ENCODE results near the gene XRN2.

The XRN2 gene

DNA sequence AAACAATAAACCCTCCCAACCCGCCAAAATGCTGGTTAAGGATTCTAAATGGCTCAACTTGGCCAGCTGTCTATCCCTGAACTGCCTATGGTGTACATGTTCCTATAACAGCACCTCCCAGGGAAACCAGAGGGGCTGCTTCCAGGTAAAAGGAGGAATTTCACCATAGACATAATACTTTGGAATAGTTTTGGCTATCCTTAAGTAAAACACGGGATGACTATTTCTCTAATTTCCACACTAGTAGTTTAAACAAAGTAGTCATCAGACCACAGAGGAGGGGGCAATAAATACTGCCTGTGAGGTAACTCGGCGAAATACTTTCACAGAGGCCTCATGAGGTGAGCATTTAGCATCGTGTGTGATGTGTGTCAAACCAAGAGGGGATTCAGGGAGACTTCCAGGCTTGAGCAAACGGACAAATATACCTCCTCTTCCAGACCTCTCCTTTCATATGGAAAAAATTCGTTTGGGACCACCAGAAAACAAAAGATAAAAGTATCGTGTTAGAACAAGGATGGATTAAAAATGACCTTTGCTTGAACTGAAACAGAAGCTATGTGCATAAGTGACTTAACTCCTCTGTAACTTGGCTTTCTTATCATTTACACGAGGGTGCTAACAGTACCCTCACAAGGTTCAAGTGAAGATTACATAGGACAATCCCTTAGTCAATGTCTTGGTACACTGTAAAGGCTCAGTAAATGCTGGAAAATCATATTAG, 1.0 kb upstream of the XRN2 start:
- no peak for DNase-seq

DNA sequence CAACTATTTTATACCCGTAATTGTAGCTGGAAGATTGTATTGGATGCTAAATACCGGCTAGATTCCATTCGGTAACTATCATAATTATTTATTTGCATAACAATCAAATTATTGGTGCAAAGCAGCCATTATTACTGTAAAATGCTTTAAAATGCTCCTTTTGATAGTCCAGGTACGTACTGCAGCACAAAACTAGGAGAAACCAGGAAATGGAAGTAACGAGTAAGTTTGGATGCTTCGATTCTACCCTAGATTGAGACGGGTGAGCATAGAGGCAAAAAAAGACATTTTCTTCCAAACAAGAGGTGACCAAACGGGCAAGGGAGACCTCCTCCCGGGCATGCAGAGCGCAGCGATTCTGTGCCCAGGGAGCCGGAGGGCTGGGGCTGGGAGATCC, 469 bp upstream of the XRN2 start:
- no peak for DNase-seq

GRCh38 chr20:21303872-21304586, 898 bp downstream of the XRN2 start:
- peak; percentile 52 to 91 (median 74) for DNase-seq

- DNase-seq, result no peak
Observed at GRCh38 chr20:21308340-21308739, 5.2 kb downstream of the XRN2 start.

DNA sequence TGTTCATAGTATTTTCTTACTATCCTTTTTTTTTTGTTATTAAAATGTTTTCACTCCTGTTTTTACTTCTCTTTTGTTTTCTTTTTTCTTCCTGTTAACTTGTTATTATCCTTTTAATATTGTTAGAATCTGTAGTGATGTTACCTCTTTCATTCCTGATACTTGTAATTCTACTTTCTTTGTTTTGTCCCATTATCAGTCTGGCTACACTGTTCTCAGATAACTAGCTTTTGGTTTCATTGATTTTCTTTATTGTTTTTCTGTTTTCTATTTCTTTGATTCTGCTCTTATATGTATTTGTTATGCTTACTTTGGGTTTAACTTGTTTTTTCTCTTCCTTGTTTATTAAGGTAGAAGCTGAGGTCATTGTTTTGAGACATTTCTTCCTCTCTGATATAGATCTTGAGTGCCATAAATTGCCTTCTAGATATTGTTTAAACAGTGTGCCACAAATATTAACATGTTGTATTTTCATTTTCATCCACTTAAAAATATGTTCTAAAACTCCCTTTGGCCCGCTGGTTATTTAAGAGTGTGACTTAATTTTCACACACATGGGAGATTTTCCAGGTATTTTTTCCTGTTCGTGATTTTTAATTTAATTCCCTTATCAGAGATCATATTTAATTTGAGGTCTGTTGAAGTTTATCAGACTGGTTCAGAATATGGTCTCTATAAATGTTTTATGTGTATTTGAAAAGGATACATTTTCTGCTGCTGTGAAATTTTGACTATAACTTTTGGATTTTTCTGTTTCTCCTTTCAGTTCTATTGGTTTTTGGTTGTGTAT, 6.7 kb downstream of the XRN2 start:
- DNase-seq, result no peak

DNA sequence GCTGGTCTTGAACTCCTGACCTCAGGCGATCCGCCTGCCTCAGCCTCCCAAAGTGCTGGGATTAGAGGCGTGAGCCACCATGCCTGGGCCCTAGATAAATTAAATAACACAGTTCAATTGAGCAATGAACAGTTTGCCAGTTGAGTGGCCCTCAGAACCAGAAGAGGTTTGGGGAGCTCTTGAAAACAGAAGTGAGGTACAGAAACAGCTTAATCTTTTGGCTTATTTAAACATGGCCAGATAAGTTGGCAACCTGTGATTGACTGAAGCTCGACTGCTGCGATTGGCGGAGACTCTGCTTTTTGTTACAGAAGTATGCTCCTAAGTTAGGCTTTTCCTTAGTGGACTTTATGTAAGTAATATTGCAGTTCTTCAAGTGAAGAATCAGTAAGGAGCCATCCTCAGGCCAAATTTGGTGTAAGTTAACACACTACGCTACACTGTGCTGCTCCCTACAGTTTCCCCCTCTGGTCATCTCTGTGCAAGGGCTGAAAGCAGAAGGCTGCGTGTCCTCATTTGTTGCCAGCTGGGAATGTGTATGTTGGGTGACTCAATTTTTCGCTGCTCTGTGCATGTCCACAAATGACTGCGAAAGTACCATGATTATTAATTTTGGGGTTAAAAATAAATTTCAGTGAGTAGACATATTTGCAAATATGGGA, 9.8 kb downstream of the XRN2 start:
- peak in 2 of 4 experiments; percentile 19 to 26 for DNase-seq

GRCh38 chr20:21315138-21315537, 12.0 kb downstream of the XRN2 start:
- peak; percentile 76 to 92 (median 84) for DNase-seq

DNA sequence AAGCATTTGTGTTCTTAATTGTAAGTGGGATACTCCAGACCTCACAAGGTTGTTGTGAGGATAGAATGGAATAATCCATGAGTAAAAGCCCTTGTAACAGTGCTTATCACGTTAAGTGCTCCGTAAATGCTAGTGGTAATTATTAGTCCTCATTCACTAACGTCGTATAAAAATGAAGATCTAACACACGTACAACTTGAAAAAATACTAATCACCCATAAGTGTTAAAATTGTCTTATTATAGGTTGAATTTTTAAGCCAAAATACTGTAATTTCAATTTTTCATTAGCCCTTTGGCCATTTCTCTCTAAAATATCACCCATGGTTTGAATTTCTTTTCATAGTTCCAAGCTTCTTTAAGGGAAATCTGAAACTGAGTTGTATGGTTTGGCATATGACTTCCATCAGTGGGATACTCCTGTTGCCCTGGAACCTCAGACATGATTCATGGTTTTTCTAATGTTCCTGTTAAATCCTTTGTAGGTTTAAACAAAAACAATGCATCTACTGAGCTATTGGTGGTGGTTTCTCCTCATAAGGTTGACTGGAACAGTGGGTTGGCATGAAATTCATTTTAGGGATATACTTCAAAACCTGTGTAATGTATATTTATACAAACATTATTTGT, 19.1 kb downstream of the XRN2 start:
- no peak for DNase-seq

GRCh38 chr20:21322921-21323331, 19.8 kb downstream of the XRN2 start:
- DNase-seq, result peak in 3 of 4 experiments; percentile 10 to 15 (median 14)

DNA sequence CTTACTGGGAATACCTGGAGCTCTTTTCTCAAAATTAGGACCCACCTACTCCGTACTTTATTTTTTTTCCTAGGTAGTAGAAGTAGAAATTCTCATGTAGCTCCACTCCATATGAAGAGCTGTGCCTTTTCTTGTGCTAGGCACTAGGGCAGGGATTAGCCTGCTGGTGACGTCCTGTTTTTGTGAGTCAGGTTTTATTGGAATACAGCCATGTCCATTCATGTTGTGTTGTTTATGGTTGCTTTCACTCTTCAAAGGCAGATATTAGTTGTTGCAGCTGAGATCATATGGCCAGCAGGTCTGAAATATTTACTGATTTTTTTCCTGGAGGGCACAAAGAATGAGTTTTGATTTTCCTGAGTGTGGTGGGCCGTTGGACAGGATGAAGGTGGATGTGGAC, 20.5 kb downstream of the XRN2 start:
- peak; percentile 25 to 57 (median 27) for DNase-seq

DNA sequence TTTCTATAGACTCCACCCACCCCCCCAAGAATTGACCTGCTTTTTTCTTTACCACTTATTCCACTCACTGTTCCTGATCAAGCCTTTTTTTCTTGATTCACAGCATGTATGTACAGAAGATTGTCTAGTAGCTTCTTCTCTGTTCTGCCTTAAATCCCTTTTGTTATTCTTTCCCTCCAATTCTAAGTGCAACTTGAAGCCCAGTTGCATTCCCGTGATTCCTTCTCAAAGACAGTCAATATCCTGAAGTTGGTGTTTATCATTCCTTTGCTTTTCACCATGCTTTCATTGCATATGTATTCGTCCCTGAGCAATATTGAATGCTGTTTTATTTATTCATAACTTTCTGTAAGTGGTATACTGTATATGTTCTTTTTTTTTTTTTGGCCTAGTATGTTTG, 21.0 kb downstream of the XRN2 start:
- DNase-seq, result no peak

GRCh38 chr20:21325296-21325695, 22.2 kb downstream of the XRN2 start:
- peak in 2 of 4 experiments; percentile 77 to 79 for DNase-seq

GRCh38 chr20:21326700-21327099, 23.6 kb downstream of the XRN2 start:
- DNase-seq, result peak in 2 of 4 experiments; percentile 30 to 39

GRCh38 chr20:21336455-21337151, 33.5 kb downstream of the XRN2 start:
- DNase-seq, result no peak

- DNase-seq, result no peak
Observed at GRCh38 chr20:21338291-21338690, 35.2 kb downstream of the XRN2 start.

DNA sequence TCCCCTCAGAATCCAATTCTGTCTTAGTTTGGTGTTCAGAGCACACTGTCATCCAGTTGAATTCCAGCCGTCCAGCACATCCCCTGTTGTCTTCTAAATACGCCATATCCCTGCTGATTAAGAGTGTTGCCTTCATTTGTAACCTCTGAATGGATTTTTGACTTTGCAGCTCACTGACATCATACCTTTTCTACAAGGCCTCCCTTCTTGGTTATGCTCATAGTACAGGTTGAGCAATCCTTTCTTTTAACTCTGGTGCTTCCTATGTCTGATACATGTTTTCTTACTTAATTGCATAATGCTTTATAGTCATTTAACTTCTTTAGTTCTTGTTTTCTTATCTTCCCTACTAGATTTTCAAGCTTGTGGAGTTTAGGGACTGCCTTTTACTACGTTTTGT, 36.4 kb downstream of the XRN2 start:
- DNase-seq, result peak in 2 of 4 experiments; percentile 28 to 52

- no peak for DNase-seq
Observed at GRCh38 chr20:21340991-21341697, 38.0 kb downstream of the XRN2 start.

GRCh38 chr20:21342656-21343345, 39.7 kb downstream of the XRN2 start:
- no peak for DNase-seq

DNA sequence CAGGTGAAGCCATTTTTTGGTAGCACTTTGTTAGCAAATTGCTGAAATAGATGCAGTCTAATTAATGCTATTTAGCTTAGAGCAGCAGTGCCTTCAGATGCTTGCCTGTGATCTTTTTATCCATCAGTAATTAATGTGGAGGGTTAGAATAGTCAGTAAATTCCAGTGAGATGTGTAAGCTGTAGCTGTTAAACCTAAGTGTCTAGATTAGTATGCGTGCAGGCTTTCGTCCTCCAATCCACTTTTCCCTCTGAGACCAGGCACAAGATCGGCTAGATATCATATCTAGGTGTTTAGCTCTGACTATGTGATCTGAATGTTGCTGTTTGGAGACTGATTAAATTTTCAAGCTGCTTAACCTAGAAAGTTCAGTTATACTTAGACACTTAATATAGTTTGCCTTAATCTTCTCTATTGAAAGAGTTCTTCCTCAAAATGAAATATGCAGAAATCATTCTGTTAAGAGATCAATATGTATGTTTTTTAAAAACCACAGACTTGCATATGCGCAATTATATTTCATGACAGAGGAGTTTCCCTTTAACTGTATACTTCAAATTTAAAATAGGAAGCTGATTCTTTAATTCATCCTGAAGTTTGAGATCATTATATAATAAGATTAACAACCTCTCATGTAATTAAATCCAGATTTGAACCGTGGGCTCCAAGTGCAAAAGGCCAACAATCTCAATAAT, 41.2 kb downstream of the XRN2 start:
- DNase-seq, result no peak

- no peak for DNase-seq
Observed at GRCh38 chr20:21344961-21345360, 41.8 kb downstream of the XRN2 start.

Data from suppressor macrophage (primary cell).